Mesothelial cell of epicardium (in vitro differentiated cells): Measurements from ENCODE around the gene ZSCAN16. TPM values are rescaled to one million over a fixed set of nuclear protein-coding genes. Genes with fewer than 3 reads are reported as not detected.
A peak's percentile ranks its signal among the peaks of the same experiment; 100 is the strongest.
"Not testable (repeated sequence)": the region's sequence is repeated elsewhere in the genome, so short reads cannot be mapped to it uniquely, and the experiment has no call there.

Experiments
- DNase-seq, 2 experiments: peaks; one replicate each; pipeline ENCODE4 v3.0.0; 2021; ENCODE audit warnings: low spot score in 2 of 2; ENCODE audit not compliant: unreplicated experiment in 2 of 2
- H3K27ac Mint-ChIP-seq: 2 replicates; pipeline ENCODE4 v1.8.0; 2021; ENCODE audit warnings: mixed read lengths
- H3K27me3 Mint-ChIP-seq: 2 replicates; pipeline ENCODE4 v1.8.0; 2021; ENCODE audit warnings: low read depth, mixed read lengths
- H3K36me3 Mint-ChIP-seq: 2 replicates; pipeline ENCODE4 v1.8.0; 2021; ENCODE audit warnings: mixed read lengths
- H3K4me1 Mint-ChIP-seq: 2 replicates; pipeline ENCODE4 v1.8.0; 2021; ENCODE audit warnings: mixed read lengths
- H3K4me3 Mint-ChIP-seq: 2 replicates; pipeline ENCODE4 v1.8.0; 2021; ENCODE audit warnings: mild to moderate bottlenecking, moderate library complexity, mixed read lengths
- H3K9me3 Mint-ChIP-seq: 2 replicates; pipeline ENCODE4 v1.8.0; 2021; ENCODE audit warnings: mixed read lengths
- total RNA-seq: library from RNA; stranded (reverse); gene quantifications from 3 replicates; pipeline ENCODE4 v1.2.1, GENCODE V29; 2021
- TF ChIP-seq, protein P1 (sequence below): fragments of 200-600 bp; sonication (generic); IDR thresholded peaks from one replicate; pipeline ENCODE4 v1.5.0; 2021; ENCODE audit warnings: antibody characterized with exemption; ENCODE audit not compliant: unreplicated experiment

Gene ZSCAN16
- total RNA-seq, 1 donor from 2014 or later, result 11.3 TPM

DNA sequence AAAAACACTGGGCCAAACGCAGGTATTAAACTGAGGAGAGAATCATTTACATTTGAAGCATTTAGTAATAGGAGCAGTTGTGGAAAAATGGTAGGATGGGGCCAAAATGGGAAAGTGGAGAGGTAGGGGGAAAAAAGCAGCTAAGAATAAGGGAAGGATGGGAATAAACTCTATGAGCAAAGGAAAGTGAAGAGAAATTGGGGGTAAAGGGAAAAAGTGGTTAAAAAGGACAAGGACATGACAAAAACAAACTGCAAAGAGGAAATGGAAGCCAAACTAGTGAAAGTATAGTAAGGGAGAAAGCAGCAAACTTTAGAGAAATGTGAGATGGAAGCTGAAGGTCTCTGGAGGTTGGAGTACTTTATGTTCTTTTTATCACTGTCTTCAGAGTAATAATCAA is 6.2 kb upstream of the ZSCAN16 start:
- H3K9me3 Mint-ChIP-seq, result no peaks in the 10 kb centered on the region
- no peak for DNase-seq
- peaks cover 36% of the 10 kb centered on the region for H3K36me3 Mint-ChIP-seq
- no peaks in the 10 kb centered on the region for H3K27me3 Mint-ChIP-seq
- TF ChIP-seq, protein P1, sequence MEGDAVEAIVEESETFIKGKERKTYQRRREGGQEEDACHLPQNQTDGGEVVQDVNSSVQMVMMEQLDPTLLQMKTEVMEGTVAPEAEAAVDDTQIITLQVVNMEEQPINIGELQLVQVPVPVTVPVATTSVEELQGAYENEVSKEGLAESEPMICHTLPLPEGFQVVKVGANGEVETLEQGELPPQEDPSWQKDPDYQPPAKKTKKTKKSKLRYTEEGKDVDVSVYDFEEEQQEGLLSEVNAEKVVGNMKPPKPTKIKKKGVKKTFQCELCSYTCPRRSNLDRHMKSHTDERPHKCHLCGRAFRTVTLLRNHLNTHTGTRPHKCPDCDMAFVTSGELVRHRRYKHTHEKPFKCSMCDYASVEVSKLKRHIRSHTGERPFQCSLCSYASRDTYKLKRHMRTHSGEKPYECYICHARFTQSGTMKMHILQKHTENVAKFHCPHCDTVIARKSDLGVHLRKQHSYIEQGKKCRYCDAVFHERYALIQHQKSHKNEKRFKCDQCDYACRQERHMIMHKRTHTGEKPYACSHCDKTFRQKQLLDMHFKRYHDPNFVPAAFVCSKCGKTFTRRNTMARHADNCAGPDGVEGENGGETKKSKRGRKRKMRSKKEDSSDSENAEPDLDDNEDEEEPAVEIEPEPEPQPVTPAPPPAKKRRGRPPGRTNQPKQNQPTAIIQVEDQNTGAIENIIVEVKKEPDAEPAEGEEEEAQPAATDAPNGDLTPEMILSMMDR, result no peak
- no peak overlapping the region for H3K27ac Mint-ChIP-seq
- no peaks in the 10 kb centered on the region for H3K4me1 Mint-ChIP-seq
- no peak overlapping the region for H3K4me3 Mint-ChIP-seq

GRCh38 chr6:28121876-28122275 is 2.5 kb upstream of the ZSCAN16 start:
- peaks cover 19% of the 10 kb centered on the region for H3K4me1 Mint-ChIP-seq
- DNase-seq, result no peak
- no peaks in the 10 kb centered on the region for H3K27me3 Mint-ChIP-seq
- H3K4me3 Mint-ChIP-seq, result no peak overlapping the region
- H3K36me3 Mint-ChIP-seq, result peaks cover 19% of the 10 kb centered on the region
- no peaks in the 10 kb centered on the region for H3K9me3 Mint-ChIP-seq
- no peak overlapping the region for H3K27ac Mint-ChIP-seq
- TF ChIP-seq, protein P1, result no peak

DNA sequence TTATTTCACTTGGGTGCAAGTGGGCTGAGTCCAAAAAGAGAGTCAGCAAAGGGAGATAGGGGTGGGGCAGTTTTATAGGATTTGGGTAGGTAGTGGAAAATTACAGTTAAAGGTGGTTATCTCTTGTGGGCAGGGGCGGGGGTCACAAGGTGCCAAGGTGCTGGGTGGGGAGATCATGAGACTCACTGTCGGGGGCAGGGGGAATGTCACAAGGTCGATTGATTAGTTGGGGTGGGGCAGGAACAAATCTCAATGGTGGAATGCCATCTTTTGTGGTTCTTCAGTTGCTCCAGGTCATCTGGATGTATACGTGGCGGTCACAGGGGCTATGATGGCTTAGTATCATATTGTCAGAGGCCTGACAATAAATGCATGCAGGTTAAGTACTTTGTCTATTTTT is 2.1 kb upstream of the ZSCAN16 start:
- not testable (repeated sequence) for H3K4me3 Mint-ChIP-seq, DNase-seq, H3K9me3 Mint-ChIP-seq

DNA sequence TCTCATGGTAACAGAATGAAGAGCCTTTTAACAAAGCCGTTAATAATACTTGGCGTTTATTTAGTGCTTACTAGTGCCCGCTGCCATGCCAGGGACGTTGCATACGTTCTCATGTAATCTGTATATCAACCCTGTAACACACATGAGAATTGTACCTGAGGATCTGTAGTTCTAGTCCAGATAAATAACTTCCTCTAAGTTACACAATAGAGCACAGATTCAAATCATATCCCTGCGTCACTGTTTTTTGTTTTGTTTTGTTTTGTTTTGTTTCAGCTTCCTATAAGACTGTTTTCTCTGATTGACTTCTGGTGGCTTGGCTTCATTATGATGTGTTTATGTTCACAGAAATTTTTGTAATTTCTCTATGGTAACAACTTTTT is 553 bp downstream of the ZSCAN16 start:
- Mint-ChIP-seq H3K4me3 (peak overlapping the region; percentile 98), H3K9me3 (no peaks in the 10 kb centered on the region), H3K36me3 (peaks cover 23% of the 10 kb centered on the region), H3K27me3 (no peaks in the 10 kb centered on the region), H3K27ac (peak overlapping the region; percentile 93), H3K4me1 (peaks cover 19% of the 10 kb centered on the region)
- TF ChIP-seq, protein P1, result no peak
- DNase-seq, result no peak

More for the DNA sequence above, 2.1 kb upstream of the ZSCAN16 start:
- not testable (repeated sequence) for H3K27me3 Mint-ChIP-seq, H3K27ac Mint-ChIP-seq
- Mint-ChIP-seq H3K36me3 (peaks cover 20% of the 10 kb centered on the region), H3K4me1 (peaks cover 19% of the 10 kb centered on the region)

DNA sequence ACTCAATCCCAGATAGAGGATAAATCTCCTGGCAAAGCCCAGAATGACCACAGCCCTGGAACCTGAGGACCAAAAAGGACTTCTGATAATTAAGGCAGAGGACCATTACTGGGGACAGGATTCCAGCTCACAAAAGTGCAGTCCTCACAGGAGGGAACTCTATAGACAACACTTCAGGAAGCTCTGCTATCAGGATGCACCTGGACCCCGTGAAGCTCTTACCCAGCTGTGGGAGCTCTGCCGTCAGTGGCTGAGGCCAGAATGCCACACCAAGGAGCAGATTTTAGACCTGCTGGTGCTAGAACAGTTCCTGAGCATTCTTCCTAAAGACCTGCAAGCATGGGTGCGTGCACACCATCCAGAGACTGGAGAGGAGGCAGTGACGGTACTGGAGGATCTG is 992 bp downstream of the ZSCAN16 start:
- Mint-ChIP-seq H3K27ac (no peak overlapping the region), H3K4me3 (peak overlapping the region; percentile 98), H3K9me3 (no peaks in the 10 kb centered on the region), H3K27me3 (no peaks in the 10 kb centered on the region), H3K4me1 (peaks cover 19% of the 10 kb centered on the region), H3K36me3 (peaks cover 21% of the 10 kb centered on the region)
- TF ChIP-seq, protein P1, result no peak
- DNase-seq, result no peak

- Mint-ChIP-seq H3K4me1 (peaks cover 31% of the 10 kb centered on the region), H3K27ac (no peak overlapping the region), H3K27me3 (no peaks in the 10 kb centered on the region), H3K9me3 (no peaks in the 10 kb centered on the region), H3K36me3 (peaks cover 8% of the 10 kb centered on the region), H3K4me3 (no peak overlapping the region)
- DNase-seq, result no peak
- TF ChIP-seq, protein P1, result no peak
Measured at GRCh38 chr6:28134015-28134414, 9.6 kb downstream of the ZSCAN16 start.
